SIG-M5 treated with dmso at 0.1 percent for 504 hours (cell line): Measurements from ENCODE around the gene COL4A6.
A peak's percentile ranks its signal among the peaks of the same experiment; 100 is the strongest.

Experiments used
- DNase-seq: peaks from one replicate; lab custom pipeline; 2025; ENCODE audit not compliant: unreplicated experiment; lab: John Stamatoyannopoulos, UW

COL4A6 gene

GRCh38 chrX:108275732-108276131, 162.5 kb downstream of the COL4A6 start:
- no peak for DNase-seq

- DNase-seq, result no peak
Measured at GRCh38 chrX:108271397-108271787, 166.8 kb downstream of the COL4A6 start.

- DNase-seq, result no peak
Measured at GRCh38 chrX:108270739-108271396, 167.4 kb downstream of the COL4A6 start.

- DNase-seq, result no peak
Measured at GRCh38 chrX:108270280-108270679, 167.9 kb downstream of the COL4A6 start.

GRCh38 chrX:108268434-108269080, 169.7 kb downstream of the COL4A6 start:
- no peak for DNase-seq

GRCh38 chrX:108267557-108267956, 170.7 kb downstream of the COL4A6 start:
- no peak for DNase-seq

GRCh38 chrX:108264376-108264775, 173.8 kb downstream of the COL4A6 start:
- DNase-seq, result no peak

- no peak for DNase-seq
Measured at GRCh38 chrX:108261549-108262203, 176.5 kb downstream of the COL4A6 start.

- DNase-seq, result no peak
Measured at GRCh38 chrX:108257556-108257955, 180.7 kb downstream of the COL4A6 start.

- no peak for DNase-seq
Measured at GRCh38 chrX:108254636-108255035, 183.6 kb downstream of the COL4A6 start.

- no peak for DNase-seq
Measured at GRCh38 chrX:108250654-108251579, 187.3 kb downstream of the COL4A6 start.

- no peak for DNase-seq
Measured at GRCh38 chrX:108246304-108246954, 191.8 kb downstream of the COL4A6 start.

- no peak for DNase-seq
Measured at GRCh38 chrX:108245462-108245861, 192.8 kb downstream of the COL4A6 start.

GRCh38 chrX:108235986-108236385, 202.2 kb downstream of the COL4A6 start:
- no peak for DNase-seq

- no peak for DNase-seq
Measured at GRCh38 chrX:108230574-108230973, 207.6 kb downstream of the COL4A6 start.

GRCh38 chrX:108224727-108225621, 213.2 kb downstream of the COL4A6 start:
- peak; percentile 32 for DNase-seq

- DNase-seq, result no peak
Measured at GRCh38 chrX:108224218-108224617, 214.0 kb downstream of the COL4A6 start.

- no peak for DNase-seq
Measured at GRCh38 chrX:108223585-108223984, 214.6 kb downstream of the COL4A6 start.

GRCh38 chrX:108221301-108221864, 216.8 kb downstream of the COL4A6 start:
- no peak for DNase-seq
